K562 (cell line): ENCODE results near the gene PRKG1. TPM values are rescaled to one million over a fixed set of nuclear protein-coding genes. Genes with fewer than 3 reads are reported as not detected.

Experiments
- CHD4 ChIP-seq: fragments of 200-600 bp; sonication (generic); IDR thresholded peaks from 3 replicates; pipeline ENCODE4 v1.6.1; 2012; ENCODE audit warnings: low read depth, mild to moderate bottlenecking, mixed read lengths, low read length, inconsistent platforms; ENCODE audit not compliant: insufficient read depth, insufficient replicate concordance, poor library complexity, severe bottlenecking
- NFATC3 ChIP-seq: fragments of 450-650 bp; IDR thresholded peaks from 2 replicates; pipeline ENCODE4 v1.6.1; 2017; ENCODE audit warnings: mild to moderate bottlenecking
- PPARD ChIP-seq: fragments of 250-450 bp; sonication (Bioruptor Pico); IDR thresholded peaks from 2 replicates; pipeline ENCODE4 v1.8.0; 2022; ENCODE audit warnings: inconsistent platforms, mild to moderate bottlenecking, moderate library complexity
- TGIF2 ChIP-seq: sonication (generic); formaldehyde crosslinking; IDR thresholded peaks from 2 replicates; pipeline ENCODE4 v1.8.1; 2022; ENCODE audit warnings: mild to moderate bottlenecking, missing genetic modification reagents, moderate library complexity
- ZBTB7A ChIP-seq: IDR thresholded peaks from 2 replicates; pipeline ENCODE4 v1.6.1; 2011; ENCODE audit warnings: low read depth, mild to moderate bottlenecking, low read length, moderate library complexity, borderline replicate concordance; ENCODE audit not compliant: control insufficient read depth
- ZFP91 ChIP-seq: sonication (generic); formaldehyde crosslinking; IDR thresholded peaks from 2 replicates; pipeline ENCODE4 v1.8.0; 2022; ENCODE audit warnings: mild to moderate bottlenecking, missing genetic modification reagents
- ZNF23 ChIP-seq: fragments of 250-450 bp; sonication (Bioruptor Pico); IDR thresholded peaks from 2 replicates; pipeline ENCODE4 v1.4.0; 2020; ENCODE audit warnings: mild to moderate bottlenecking
- ZNF280B ChIP-seq: fragments of 250-450 bp; sonication (Bioruptor Pico); IDR thresholded peaks from 2 replicates; pipeline ENCODE4 v1.5.1; 2021; ENCODE audit warnings: mild to moderate bottlenecking
- ZNF512 ChIP-seq: IDR thresholded peaks from 2 replicates; pipeline ENCODE4 v1.6.1; 2016; ENCODE audit warnings: missing genetic modification characterization, missing compliant biosample characterization
- ZNF668 ChIP-seq: fragments of 250-450 bp; sonication (Bioruptor Pico); IDR thresholded peaks from 2 replicates; pipeline ENCODE4 v1.8.0; 2022; ENCODE audit warnings: mild to moderate bottlenecking, inconsistent platforms
- ZNF77 ChIP-seq: fragments of 250-450 bp; sonication (Bioruptor Pico); IDR thresholded peaks from 2 replicates; pipeline ENCODE4 v1.5.0; 2020
- polyA plus RNA-seq, 8 experiments: library from polyadenylated mRNA; depleted of rRNA in 4 of 8; stranded (reverse) in 5 of 8; unstranded in 3 of 8; fragments of >200 nt; fragmentation: Nextera tagmentation in 2 of 8; fragmentation: Illumina TruSeq in 1 of 8; extraction: Ambion mirVana in 2 of 8; extraction: Trizol in 1 of 8; gene quantifications; 2 replicates each; pipeline versions ENCODE4 v1.2.1 to v1.2.3, GENCODE V29; 2011 to 2014; ENCODE audit warnings: inconsistent platforms in 1 of 8, missing spikeins in 1 of 8
- total RNA-seq, 7 experiments: library from RNA; depleted of rRNA in 6 of 7; stranded (reverse); fragments of >200 nt in 6 of 7; fragmentation: Illumina TruSeq in 2 of 7; extraction: Trizol in 2 of 7; gene quantifications; 2 replicates each; pipeline versions ENCODE4 v1.2.1 to v1.2.3, GENCODE V29; 2011 to 2021; ENCODE audit warnings: low replicate concordance in 1 of 7

PRKG1 gene
- total and polyA plus RNA-seq, 9 of the 15 experiments (the other 6 are each of a cell fraction or from before 2014, with no cell fraction given): 0.22 TPM; not detected in 8

GRCh38 chr10:51629934-51630639 lies 555.8 kb downstream of the PRKG1 start (continued):
- TF ChIP-seq ZNF512 (tag) (no peak), ZBTB7A (no peak), TGIF2 (CRISPR knock-in tag) (no peak), PPARD (CRISPR knock-in tag) (no peak), CHD4 (no peak), ZNF668 (CRISPR knock-in tag) (no peak), ZNF280B (CRISPR knock-in tag) (no peak), ZNF23 (CRISPR knock-in tag) (no peak), ZNF77 (CRISPR knock-in tag) (no peak), ZFP91 (CRISPR knock-in tag) (no peak), NFATC3 (no peak)
